ENCODE results near the gene NARS2.
"Not testable (repeated sequence)": the region's sequence is repeated elsewhere in the genome, so short reads cannot be mapped to it uniquely, and the experiment has no call there.

Gene NARS2

DNA sequence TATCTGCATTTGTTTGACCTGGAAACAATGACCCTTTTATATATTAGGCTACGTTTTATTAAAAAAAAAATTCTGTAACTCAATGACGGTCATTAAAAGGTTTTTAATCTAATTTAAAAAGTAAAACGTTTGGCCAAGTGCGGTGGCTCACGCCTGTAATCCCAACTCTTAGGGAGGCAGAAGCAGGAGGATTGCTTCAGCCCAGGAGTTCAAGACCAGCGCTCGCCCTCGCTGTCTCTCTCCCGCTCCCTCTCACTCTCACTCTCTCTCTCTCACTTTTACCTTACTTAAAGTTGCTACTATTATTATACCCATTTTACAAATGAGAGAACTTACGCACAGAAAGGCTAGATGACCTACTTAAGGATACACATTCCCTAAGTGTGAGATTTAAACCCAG lies 814 bp upstream of the NARS2 start:
- DNase-seq = no peak

DNA sequence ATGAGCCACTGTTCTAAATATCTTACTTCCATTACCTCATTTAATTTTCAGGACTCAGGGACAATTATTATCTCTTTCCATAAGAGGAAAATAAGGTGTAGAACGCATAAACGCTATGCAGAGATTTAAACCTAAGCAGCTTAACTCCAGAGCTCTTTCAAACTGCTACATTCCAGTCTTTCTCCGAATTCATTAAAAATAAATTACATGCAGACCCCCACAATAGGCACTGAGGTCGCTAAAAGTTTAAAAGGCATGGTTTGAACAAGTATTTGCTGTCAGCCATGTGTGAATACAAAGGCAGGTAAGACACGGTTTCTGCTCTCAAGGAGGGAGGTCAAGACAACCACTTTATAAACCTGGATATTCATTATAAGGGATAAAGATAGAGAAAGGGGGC lies 983 bp downstream of the NARS2 start:
- DNase-seq = no peak

DNA sequence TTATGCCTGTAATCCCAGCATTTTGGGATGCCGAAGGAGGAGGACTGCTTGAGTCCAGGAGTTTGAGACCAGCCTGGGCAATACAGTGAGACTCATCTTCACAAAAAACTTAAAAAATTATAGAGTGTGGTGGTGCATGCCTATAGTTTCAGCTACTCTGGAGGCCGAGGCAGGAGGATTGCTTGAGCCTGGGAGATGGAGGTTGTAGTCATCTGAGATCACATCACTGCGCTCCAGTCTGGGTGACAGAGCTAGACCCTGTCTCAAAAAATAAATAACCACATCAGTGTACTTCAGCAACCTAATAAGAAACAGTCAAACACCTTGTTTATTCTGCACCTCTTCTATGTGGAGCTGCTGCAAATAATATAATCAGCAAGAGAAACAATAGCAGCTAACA lies 1.4 kb downstream of the NARS2 start:
- DNase-seq = no peak

DNA sequence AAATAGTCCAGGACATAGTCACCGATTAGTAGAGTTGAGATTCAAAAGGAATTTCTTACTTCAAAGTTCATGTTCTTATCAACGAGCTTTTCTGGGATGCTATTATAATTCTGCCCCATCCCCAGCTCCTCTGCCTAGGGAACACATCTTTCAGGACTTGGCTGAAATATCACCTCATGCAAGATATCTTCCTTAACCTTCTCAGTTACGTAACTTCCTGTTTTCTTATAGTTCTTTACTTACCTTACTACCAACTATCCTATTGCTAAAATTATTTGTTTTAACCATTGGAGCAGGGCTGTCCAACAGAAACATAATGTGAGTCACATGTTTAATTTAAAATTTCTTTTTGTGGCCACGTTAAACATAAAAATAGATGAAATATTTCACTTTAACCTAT lies 2.3 kb downstream of the NARS2 start:
- DNase-seq = no peak

DNA sequence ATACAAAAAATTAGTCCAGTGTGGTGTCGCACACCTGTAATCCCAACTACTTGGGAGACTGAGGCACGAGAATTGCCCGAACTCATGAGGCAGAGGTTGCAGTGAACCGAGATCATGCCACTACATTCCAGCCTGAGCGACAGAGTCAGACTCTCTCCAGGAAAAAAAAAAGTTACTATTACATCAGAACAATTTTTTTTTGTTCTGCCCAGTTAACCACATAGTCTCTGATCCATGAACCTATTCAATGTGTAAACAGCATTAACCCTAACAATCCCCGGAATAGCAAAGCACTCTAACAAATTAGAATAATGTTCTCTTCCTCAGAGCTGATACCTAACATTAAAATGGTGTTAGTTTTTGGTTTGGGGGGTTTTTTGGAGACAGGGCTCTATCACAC lies 4.6 kb downstream of the NARS2 start:
- no peak for DNase-seq

DNA sequence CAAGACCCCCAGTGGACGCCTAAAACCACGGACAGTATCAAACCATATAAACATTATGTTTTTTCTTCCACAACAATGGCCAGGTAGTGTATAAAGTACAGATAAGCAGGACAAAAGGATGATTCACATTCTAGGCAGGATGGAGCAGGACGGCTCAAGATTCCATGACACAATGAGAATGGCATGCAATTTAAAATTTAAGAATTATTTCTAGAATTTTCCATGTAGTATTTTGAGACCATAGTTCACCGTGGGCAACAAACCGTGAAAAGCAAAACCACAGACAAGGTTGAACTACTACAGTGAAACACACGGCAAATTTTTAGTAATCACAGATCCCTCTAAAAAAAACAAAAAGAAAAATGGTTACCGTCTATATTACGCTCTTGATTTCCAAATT lies 7.5 kb downstream of the NARS2 start:
- DNase-seq = no peak

- DNase-seq = peak; percentile 75
Measured at GRCh38 chr11:78564490-78565467, 9.9 kb downstream of the NARS2 start.

DNA sequence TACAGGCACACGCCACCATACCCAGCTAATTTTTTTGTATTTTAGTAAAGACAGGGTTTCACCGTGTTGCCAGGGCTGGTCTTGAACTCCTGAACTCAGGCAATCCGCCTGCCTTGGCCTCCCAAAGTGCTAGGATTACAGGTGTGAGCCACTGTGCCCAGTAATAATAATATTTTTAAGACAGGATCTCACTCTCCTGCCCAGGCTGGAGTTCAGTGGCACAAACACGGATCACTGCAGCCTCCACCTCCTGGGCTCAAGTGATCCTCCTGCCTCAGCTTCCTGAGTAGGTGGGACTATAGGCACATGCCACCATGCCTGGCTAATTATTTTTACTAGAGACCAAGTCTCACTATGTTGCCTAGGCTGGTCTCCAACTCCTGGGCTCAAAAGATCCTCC lies 10.6 kb downstream of the NARS2 start:
- DNase-seq = not testable (repeated sequence)

DNA sequence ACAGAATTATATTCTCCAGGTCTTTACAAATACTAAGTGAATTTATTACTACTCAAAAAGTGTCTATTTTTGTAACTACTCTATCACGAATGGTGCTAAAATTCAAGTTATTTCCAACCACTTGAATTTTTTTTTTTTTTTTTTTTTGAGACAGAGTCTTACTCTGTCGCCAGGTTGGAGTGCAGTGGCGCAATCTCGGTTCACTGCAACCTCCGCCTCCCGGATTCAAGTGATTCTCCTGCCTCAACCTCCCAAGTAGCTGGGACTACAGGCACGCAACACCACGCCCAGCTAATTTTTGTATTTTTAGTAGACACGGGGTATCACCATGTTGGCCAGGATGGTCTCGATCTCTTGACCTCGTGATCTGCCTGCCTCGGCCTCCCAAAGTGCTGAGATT lies 11.6 kb downstream of the NARS2 start:
- DNase-seq = not testable (repeated sequence)

- DNase-seq = no peak
Measured at GRCh38 chr11:78562398-78562797, 12.3 kb downstream of the NARS2 start.

GRCh38 chr11:78560826-78561484 lies 13.7 kb downstream of the NARS2 start:
- no peak for DNase-seq

GRCh38 chr11:78560153-78560552 lies 14.5 kb downstream of the NARS2 start:
- no peak for DNase-seq

GRCh38 chr11:78557236-78557635 lies 17.4 kb downstream of the NARS2 start:
- no peak for DNase-seq

- no peak for DNase-seq
Measured at GRCh38 chr11:78555592-78555991, 19.1 kb downstream of the NARS2 start.

DNA sequence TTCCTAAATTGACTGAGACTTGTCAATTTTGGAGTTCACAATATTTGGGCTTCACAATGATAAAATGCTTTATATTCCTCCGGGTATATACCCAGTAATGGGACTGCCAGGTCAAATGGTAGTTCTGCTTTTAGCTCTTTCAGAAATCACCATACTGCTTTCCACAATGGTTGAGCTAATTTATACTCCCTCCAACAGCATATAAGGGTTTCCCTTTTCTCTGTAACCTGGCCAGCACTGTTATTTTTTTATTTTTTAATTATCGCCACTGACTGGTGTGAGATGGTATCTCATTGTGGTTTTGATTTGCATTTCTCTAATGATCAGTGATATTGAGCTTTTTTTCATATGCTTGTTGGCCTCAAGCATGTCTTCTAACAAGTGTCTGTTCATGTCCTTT lies 21.8 kb downstream of the NARS2 start:
- no peak for DNase-seq

DNA sequence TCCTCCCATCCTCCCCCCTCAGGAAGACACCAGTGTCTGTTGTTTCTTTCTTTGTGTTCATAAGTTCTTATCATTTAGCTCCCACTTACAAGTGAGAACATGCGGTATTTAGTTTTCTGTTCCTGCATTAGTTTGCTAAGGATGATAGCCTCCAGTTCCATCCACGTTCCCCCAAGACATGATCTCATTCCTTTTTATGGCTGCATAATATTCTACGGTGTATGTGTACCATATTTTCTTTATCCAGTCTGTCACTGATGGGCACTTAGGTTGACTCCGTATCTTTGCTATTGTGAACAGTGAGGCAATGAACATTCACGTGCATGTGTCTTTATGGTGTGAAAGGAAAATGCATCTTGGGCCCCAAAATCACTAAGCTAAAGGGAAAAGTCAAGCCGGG lies 22.5 kb downstream of the NARS2 start:
- DNase-seq = not testable (repeated sequence)

DNA sequence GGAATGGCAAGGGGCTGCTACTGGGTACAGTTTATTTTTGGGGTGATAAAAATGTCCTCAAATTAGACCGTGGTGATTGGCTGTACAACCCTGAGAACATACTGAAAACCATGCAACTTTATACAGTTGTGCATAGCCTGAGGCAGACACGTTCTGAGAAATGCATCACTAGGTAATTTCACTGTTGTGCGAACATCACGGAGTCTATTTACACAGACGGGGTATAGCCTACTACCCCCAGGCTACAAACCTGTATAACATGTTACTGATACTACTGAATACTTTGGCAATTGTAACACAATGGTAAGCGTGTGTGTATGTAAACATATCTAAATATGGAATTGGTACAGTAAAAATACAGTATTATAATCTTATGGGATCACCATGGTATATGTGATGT lies 23.6 kb downstream of the NARS2 start:
- DNase-seq = no peak

- DNase-seq = no peak
Measured at GRCh38 chr11:78549624-78550409, 24.8 kb downstream of the NARS2 start.

DNA sequence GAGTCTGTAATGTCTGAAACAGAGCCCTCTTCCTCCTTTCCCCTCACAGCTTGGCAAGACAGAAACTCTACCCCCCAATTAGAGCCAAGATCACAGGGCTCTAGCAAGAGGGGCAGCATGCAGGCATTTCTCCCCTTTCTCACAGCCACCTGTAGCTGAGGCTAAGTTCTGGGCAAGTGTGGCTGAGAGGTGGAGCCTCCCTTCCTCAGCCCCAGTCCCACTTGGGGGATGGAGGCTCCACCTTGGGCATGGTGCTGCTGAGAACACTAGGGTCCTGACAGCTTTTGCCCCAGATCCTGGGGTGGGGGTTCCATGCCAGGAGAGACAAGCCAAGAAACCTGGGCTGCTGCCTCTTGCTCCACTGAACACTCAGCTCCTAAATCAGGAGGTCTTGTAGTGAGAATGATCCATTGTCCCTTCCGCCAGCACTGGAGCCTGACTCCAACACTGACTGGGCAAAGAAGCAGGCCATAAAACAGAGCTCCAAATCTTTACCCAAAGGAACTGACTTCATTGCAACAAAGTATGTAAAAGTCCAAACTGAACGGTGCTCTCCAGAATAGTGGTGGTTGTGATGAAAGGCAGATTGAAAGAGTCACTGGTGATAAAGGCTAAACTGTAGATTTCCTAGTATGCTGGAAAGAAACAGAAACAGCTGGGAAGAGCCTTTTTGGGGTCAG lies 25.6 kb downstream of the NARS2 start:
- no peak for DNase-seq

DNA sequence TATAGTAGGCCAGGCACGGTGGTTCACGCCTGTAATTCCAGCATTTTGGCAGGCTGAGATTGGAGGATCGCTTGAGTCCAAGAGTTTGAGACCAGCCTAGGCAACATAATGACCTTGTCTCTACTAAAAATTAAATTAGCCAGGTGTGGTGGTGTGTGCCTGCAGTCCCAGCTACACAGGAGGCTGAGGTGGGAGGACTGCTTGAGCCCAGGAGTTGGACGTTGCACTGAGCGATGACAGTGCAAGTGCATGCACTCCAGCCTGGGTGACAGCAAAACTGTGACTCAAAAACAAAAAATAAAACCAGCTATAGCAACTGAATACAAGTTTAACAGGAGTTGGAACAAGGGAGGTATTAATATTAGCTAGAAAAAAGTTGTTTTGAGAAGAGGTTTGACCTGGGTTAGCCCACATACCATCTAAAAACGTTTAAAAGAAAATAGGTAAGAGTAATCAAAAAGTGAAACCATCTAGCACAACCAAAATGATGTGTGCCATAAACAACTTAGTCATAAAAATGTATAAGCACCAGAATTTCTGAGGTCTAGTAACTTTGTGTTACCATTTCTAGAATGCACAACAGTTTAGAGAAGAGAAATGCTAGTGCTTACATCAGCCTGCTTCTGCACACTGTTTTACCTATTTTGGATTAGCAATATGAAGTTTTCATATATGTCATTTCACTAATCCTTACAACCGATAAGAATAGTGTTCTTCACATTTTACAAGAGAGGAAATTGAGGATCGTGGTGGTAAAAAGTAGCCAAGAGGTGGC lies 26.5 kb downstream of the NARS2 start:
- DNase-seq = no peak

GRCh38 chr11:78542007-78542406 lies 32.7 kb downstream of the NARS2 start:
- DNase-seq = no peak

DNA sequence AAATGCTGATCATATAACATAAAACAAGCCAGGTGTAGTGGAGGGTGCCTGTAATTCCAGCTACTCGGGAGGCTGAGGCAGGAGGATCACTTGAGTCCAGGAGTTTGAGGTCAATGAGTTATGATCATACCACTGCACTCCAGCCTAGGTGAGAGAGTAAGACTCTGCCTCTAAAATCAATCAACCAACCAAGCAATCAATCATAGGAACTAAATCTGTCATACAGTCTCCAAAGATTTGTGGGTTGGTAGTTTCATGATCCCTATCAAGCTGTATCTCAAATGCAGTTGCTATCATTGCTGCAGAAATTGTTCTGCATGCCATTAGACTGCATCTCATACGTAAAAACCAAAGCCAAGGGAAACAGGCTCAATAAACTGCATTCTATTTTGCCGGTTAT lies 33.1 kb downstream of the NARS2 start:
- DNase-seq = no peak
